ENCODE results near the gene PDZRN4.
"Not testable (repeated sequence)": the region's sequence is repeated elsewhere in the genome, so short reads cannot be mapped to it uniquely, and the experiment has no call there.

The PDZRN4 gene

DNA sequence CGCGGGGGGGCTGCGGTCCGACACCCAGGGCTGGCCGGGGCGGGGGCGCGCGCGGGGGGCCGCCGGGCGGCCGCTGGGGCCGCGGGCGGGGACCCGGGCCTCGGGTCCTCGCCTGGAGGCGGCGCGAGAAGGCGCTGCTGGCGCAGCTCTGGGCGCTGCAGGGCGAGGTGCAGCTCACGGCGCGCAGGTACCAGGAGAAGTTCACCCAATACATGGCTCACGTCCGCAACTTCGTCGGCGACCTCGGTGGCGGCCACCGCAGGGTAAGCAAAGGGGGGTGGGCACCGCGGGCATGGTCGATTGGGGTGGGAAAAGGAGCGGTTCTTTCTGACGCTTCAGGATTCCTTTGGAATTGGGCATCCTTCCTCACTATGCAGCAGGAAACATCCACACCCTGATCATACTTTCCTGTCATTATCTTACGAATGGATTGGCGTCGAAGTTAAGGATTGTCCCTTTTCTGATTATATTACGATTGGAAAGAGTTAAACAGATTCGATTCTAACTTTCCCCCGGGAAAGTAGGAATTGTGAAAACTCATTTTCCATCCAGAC is 798 bp downstream of the PDZRN4 start:
- no peak overlapping the region for H3K9ac ChIP-seq (ENCODE audit: low read length)
- no peaks in the 10 kb centered on the region for H3K36me3 ChIP-seq (ENCODE audit: control insufficient read depth, insufficient read depth, low read length)
- peak overlapping the region; percentile 62 for H3K4me3 ChIP-seq (ENCODE audit: low read depth, low read length)
- H3K4me1 ChIP-seq (ENCODE audit: control insufficient read depth, insufficient read depth, low read length) = peaks cover 11% of the 10 kb centered on the region
- peaks cover 59% of the 10 kb centered on the region for H3K27me3 ChIP-seq (ENCODE audit: control insufficient read depth, insufficient read depth, low read length)
- no peak overlapping the region for H3K27ac ChIP-seq (ENCODE audit: low read depth, low read length)
- no peaks in the 10 kb centered on the region for H3K9me3 ChIP-seq (ENCODE audit: control insufficient read depth, insufficient read depth, low read depth, low read length)

DNA sequence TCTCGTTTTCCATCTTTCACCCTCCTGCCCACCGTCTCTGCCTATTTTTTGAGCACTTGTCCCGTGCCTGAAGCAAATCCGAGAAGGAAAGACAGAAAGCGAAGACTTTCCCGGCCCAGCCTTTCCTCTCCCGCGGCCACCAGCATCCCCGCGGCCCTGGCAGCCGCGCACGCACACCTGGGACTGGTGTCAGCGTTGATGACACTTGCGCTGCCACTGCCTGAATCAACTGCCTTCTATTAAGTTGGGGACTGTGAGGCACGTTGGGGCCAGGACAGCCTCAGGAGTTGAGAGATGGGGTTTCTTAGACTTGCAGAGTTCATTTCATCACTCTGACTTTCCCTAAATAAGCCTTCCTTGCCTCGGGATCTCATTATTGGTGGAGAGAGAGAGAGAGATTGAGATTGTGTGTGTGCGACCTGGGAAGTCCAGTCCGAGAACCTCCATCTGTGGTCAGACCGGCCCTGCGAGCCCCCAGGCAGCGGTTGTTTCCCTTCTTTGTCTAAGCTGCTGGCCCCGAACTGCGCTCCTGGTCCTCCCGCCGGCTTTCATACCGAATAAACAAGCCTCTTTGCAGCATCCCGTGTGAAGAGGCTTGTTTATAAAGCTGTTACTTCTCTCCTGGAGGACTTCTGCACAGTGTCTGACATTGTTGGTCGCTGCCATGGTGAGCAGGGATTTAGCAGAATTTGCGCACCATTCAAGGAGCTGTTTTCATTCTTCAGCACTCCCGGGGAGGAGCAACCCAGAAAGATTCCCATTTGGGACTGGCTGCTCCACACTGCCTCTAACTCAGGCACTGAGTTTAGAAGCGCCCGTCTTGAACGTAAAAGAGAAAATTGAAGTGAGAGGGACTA is 1.5 kb downstream of the PDZRN4 start:
- Histone ChIP-seq H3K27ac (ENCODE audit: low read depth, low read length) (no peak overlapping the region), H3K27me3 (ENCODE audit: control insufficient read depth, insufficient read depth, low read length) (peaks cover 59% of the 10 kb centered on the region), H3K9ac (ENCODE audit: low read length) (no peak overlapping the region), H3K4me1 (ENCODE audit: control insufficient read depth, insufficient read depth, low read length) (peaks cover 11% of the 10 kb centered on the region), H3K36me3 (ENCODE audit: control insufficient read depth, insufficient read depth, low read length) (no peaks in the 10 kb centered on the region), H3K4me3 (ENCODE audit: low read depth, low read length) (peak overlapping the region; percentile 48), H3K9me3 (ENCODE audit: control insufficient read depth, insufficient read depth, low read depth, low read length) (no peaks in the 10 kb centered on the region)

GRCh38 chr12:41190338-41190737 is 2.2 kb downstream of the PDZRN4 start:
- no peak overlapping the region for H3K4me3 ChIP-seq (ENCODE audit: low read depth, low read length)

DNA sequence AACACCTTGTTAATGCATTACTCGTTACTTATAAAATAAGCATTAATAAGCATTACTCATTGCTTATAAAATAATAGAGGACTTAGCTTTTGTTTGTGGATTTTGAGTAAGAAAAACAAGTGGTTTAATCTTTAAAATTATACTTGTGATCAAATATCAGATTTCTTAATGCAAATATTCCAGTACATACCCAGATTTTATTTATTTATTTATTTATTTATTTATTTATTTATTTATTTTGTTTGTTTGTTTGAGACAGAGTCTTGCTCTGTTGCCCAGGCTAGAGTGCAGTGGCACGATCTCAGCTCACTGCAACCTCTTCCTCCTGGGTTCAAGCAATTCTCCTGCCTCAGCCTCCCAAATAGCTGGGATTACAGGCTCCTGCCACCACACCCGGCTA is 3.4 kb downstream of the PDZRN4 start:
- not testable (repeated sequence) for H3K9ac ChIP-seq (ENCODE audit: low read length); H3K9me3 ChIP-seq (ENCODE audit: control insufficient read depth, insufficient read depth, low read depth, low read length); H3K36me3 ChIP-seq (ENCODE audit: control insufficient read depth, insufficient read depth, low read length); H3K4me3 ChIP-seq (ENCODE audit: low read depth, low read length); H3K27ac ChIP-seq (ENCODE audit: low read depth, low read length)
- H3K4me1 ChIP-seq (ENCODE audit: control insufficient read depth, insufficient read depth, low read length) = peaks cover 11% of the 10 kb centered on the region
- peaks cover 48% of the 10 kb centered on the region for H3K27me3 ChIP-seq (ENCODE audit: control insufficient read depth, insufficient read depth, low read length)

More at GRCh38 chr12:41190338-41190737, 2.2 kb downstream of the PDZRN4 start:
- Histone ChIP-seq H3K9ac (ENCODE audit: low read length) (no peak overlapping the region), H3K27me3 (ENCODE audit: control insufficient read depth, insufficient read depth, low read length) (peaks cover 59% of the 10 kb centered on the region), H3K9me3 (ENCODE audit: control insufficient read depth, insufficient read depth, low read depth, low read length) (no peaks in the 10 kb centered on the region), H3K27ac (ENCODE audit: low read depth, low read length) (no peak overlapping the region), H3K36me3 (ENCODE audit: control insufficient read depth, insufficient read depth, low read length) (no peaks in the 10 kb centered on the region), H3K4me1 (ENCODE audit: control insufficient read depth, insufficient read depth, low read length) (peaks cover 11% of the 10 kb centered on the region)

DNA sequence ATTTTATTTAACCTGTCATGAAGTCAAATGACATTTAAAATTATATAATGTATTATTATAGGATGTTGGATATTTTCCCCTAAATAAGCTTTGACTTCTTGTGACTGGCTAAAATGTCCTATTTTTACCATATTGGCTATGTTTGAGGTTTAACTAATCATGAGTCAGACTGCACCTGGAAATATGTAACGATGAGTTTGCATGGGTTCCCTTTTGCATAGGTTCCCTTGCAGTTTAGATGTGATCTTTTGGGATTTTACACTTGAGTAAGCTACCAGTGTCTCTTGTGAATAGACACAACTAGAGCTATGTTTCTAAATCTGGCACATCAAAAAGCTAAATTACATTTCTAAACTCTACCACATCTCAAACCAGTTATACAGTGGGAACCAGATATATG is 5.2 kb downstream of the PDZRN4 start:
- no peak overlapping the region for H3K9ac ChIP-seq (ENCODE audit: low read length)

DNA sequence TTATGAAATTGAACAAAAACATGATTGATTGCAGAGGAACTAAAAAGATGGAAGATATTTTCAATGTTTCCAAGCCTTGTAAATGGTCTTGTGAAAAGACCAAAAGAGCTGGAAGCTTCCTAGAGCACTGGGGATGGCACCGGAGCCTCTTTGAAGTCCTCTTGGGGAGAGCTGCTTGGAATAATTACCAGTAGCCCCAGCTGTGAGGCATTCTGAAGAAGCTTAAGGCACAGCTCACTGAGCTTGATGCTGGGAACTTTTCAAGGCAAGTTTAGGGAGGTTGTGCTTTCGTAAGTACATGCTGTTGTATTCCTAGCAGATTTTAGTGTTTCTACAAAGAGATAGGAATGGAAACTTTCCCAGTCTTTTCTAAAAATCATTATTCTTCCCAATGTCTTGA is 13.9 kb downstream of the PDZRN4 start:
- Histone ChIP-seq H3K27ac (ENCODE audit: low read depth, low read length) (no peak overlapping the region), H3K27me3 (ENCODE audit: control insufficient read depth, insufficient read depth, low read length) (no peaks in the 10 kb centered on the region), H3K36me3 (ENCODE audit: control insufficient read depth, insufficient read depth, low read length) (no peaks in the 10 kb centered on the region), H3K9ac (ENCODE audit: low read length) (no peak overlapping the region), H3K4me1 (ENCODE audit: control insufficient read depth, insufficient read depth, low read length) (no peaks in the 10 kb centered on the region), H3K4me3 (ENCODE audit: low read depth, low read length) (no peak overlapping the region), H3K9me3 (ENCODE audit: control insufficient read depth, insufficient read depth, low read depth, low read length) (no peaks in the 10 kb centered on the region)

More for the DNA sequence above, 5.2 kb downstream of the PDZRN4 start:
- no peaks in the 10 kb centered on the region for H3K9me3 ChIP-seq (ENCODE audit: control insufficient read depth, insufficient read depth, low read depth, low read length)
- no peaks in the 10 kb centered on the region for H3K36me3 ChIP-seq (ENCODE audit: control insufficient read depth, insufficient read depth, low read length)
- H3K4me3 ChIP-seq (ENCODE audit: low read depth, low read length) = no peak overlapping the region
- H3K27me3 ChIP-seq (ENCODE audit: control insufficient read depth, insufficient read depth, low read length) = peaks cover 31% of the 10 kb centered on the region
- H3K27ac ChIP-seq (ENCODE audit: low read depth, low read length) = no peak overlapping the region
- peaks cover 11% of the 10 kb centered on the region for H3K4me1 ChIP-seq (ENCODE audit: control insufficient read depth, insufficient read depth, low read length)

- Histone ChIP-seq H3K27me3 (ENCODE audit: control insufficient read depth, insufficient read depth, low read length) (no peaks in the 10 kb centered on the region), H3K9ac (ENCODE audit: low read length) (no peak overlapping the region), H3K36me3 (ENCODE audit: control insufficient read depth, insufficient read depth, low read length) (no peaks in the 10 kb centered on the region), H3K4me3 (ENCODE audit: low read depth, low read length) (no peak overlapping the region), H3K27ac (ENCODE audit: low read depth, low read length) (no peak overlapping the region), H3K4me1 (ENCODE audit: control insufficient read depth, insufficient read depth, low read length) (no peaks in the 10 kb centered on the region), H3K9me3 (ENCODE audit: control insufficient read depth, insufficient read depth, low read depth, low read length) (no peaks in the 10 kb centered on the region)
Measured at GRCh38 chr12:41205070-41205709, 17.1 kb downstream of the PDZRN4 start.

GRCh38 chr12:41206298-41206697 is 18.2 kb downstream of the PDZRN4 start:
- no peak overlapping the region for H3K27ac ChIP-seq (ENCODE audit: low read depth, low read length)
- H3K27me3 ChIP-seq (ENCODE audit: control insufficient read depth, insufficient read depth, low read length) = no peaks in the 10 kb centered on the region
- H3K36me3 ChIP-seq (ENCODE audit: control insufficient read depth, insufficient read depth, low read length) = no peaks in the 10 kb centered on the region
- H3K9ac ChIP-seq (ENCODE audit: low read length) = no peak overlapping the region
- no peaks in the 10 kb centered on the region for H3K9me3 ChIP-seq (ENCODE audit: control insufficient read depth, insufficient read depth, low read depth, low read length)
- no peak overlapping the region for H3K4me3 ChIP-seq (ENCODE audit: low read depth, low read length)
- no peaks in the 10 kb centered on the region for H3K4me1 ChIP-seq (ENCODE audit: control insufficient read depth, insufficient read depth, low read length)

DNA sequence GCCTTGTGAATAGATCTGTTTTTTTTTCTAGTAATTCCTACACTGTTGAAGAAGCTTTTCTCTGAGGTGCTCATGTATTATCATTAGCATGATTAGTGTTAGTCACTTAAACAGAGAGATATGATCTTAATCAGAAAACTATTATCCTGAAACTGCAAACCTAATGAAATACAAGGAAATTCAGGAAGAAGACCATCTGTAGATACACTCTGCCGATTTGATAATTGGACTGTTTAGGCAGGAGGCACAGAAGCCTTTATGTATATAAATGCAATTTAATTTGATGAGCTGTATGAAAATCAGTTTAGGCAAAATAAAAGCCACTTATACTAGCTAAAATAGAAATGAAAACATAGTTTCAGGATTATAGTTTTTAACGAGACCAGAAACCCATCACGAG is 23.3 kb downstream of the PDZRN4 start:
- Histone ChIP-seq H3K4me1 (ENCODE audit: control insufficient read depth, insufficient read depth, low read length) (no peaks in the 10 kb centered on the region), H3K27me3 (ENCODE audit: control insufficient read depth, insufficient read depth, low read length) (no peaks in the 10 kb centered on the region), H3K4me3 (ENCODE audit: low read depth, low read length) (no peak overlapping the region), H3K36me3 (ENCODE audit: control insufficient read depth, insufficient read depth, low read length) (no peaks in the 10 kb centered on the region), H3K9ac (ENCODE audit: low read length) (no peak overlapping the region), H3K9me3 (ENCODE audit: control insufficient read depth, insufficient read depth, low read depth, low read length) (no peaks in the 10 kb centered on the region), H3K27ac (ENCODE audit: low read depth, low read length) (no peak overlapping the region)

DNA sequence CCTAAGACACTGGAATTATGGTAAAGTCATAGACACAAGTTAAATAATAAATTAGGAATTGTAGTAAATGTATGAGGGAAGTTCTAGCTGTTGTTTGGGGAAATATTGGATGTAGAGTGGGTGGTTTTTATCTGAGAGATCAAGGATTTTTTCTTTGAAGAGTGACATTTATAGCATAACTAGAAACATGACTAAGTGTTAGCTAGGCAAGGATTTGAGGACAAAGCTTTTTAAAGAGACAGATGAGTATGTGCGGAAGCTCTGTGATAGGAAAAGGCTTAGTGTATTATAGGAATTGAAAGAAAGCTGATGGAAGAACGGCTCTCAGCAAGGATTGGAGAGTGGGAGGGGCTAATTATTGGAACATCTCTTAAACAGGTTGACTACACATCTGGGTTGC is 24.5 kb downstream of the PDZRN4 start:
- Histone ChIP-seq H3K9me3 (ENCODE audit: control insufficient read depth, insufficient read depth, low read depth, low read length) (no peaks in the 10 kb centered on the region), H3K36me3 (ENCODE audit: control insufficient read depth, insufficient read depth, low read length) (no peaks in the 10 kb centered on the region), H3K9ac (ENCODE audit: low read length) (no peak overlapping the region), H3K27ac (ENCODE audit: low read depth, low read length) (no peak overlapping the region), H3K27me3 (ENCODE audit: control insufficient read depth, insufficient read depth, low read length) (no peaks in the 10 kb centered on the region), H3K4me1 (ENCODE audit: control insufficient read depth, insufficient read depth, low read length) (no peaks in the 10 kb centered on the region), H3K4me3 (ENCODE audit: low read depth, low read length) (no peak overlapping the region)

- Histone ChIP-seq H3K4me1 (ENCODE audit: control insufficient read depth, insufficient read depth, low read length) (no peaks in the 10 kb centered on the region), H3K27ac (ENCODE audit: low read depth, low read length) (no peak overlapping the region), H3K27me3 (ENCODE audit: control insufficient read depth, insufficient read depth, low read length) (no peaks in the 10 kb centered on the region), H3K36me3 (ENCODE audit: control insufficient read depth, insufficient read depth, low read length) (no peaks in the 10 kb centered on the region), H3K9ac (ENCODE audit: low read length) (no peak overlapping the region), H3K9me3 (ENCODE audit: control insufficient read depth, insufficient read depth, low read depth, low read length) (no peaks in the 10 kb centered on the region), H3K4me3 (ENCODE audit: low read depth, low read length) (no peak overlapping the region)
Measured at GRCh38 chr12:41213107-41213506, 25.0 kb downstream of the PDZRN4 start.

Data from HUES6 (cell line).